GM21423 (cell line): ENCODE data around the gene PHACTR3.

ENCODE experiments used
- ATAC-seq: cut with Tn5 transposase; IDR thresholded peaks from one replicate; pipeline ENCODE4 v1.9.1; 2021; ENCODE audit warnings: mild to moderate bottlenecking, moderate library complexity; ENCODE audit not compliant: unreplicated experiment

Gene PHACTR3

DNA sequence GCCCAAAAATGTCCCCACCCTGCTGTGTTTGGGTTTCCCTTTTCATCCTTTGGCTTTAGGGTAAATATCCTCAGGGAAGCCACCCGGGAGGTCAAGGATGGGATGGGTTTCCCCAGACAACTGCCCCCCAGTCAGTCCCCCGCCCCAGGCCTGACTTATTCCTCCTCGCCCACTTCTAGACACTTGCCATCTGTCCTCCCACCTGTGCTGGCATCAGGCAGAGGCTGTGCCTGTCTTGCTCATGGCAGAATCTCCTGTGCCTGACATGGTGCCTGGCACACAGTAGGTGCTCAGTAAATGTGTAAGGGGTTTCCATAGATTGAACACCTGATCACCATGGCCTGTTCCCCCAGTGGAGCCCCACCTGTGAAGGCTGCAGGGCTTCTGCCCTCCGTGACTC, 141.8 kb downstream of the PHACTR3 start:
- no peak for ATAC-seq

DNA sequence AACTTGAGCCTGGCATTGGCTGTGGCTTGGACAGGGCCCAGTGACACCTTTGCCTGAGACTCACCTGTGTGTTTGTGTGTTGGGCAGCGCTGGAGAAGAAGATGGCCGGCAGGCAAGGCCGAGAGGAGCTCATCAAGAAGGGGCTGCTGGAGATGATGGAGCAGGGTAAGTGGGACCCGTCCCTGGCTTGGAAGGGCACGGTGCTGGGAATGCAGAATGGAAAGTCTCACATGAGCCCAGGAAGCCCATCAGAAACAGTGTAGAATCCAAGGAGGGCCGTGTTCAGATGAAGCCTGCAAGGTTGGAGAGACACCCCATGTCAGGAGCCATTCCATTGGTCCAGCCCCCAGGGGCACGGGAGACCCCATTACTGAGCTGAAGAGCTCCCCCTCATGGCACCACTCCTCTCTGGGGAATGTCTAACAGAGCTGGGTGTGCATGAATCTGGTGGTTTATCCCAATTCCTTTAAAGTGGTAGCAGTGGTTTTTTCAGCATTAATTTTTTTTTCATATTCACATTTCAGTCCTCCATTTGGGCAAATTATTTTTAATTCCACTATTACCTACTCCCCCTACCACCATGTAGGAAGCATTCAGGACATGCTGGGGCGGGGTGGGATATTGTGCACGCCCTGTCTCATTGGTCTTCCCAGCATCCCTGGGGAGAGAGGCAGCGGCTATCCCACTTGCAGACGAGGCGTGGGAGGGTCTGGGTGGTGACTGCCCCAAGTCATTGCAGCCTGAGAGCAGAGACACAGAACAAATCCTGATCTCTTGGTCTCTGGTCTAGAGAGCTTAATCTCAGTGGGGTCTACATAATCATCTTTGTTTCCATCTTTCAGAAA, 143.6 kb downstream of the PHACTR3 start:
- ATAC-seq, result no peak

DNA sequence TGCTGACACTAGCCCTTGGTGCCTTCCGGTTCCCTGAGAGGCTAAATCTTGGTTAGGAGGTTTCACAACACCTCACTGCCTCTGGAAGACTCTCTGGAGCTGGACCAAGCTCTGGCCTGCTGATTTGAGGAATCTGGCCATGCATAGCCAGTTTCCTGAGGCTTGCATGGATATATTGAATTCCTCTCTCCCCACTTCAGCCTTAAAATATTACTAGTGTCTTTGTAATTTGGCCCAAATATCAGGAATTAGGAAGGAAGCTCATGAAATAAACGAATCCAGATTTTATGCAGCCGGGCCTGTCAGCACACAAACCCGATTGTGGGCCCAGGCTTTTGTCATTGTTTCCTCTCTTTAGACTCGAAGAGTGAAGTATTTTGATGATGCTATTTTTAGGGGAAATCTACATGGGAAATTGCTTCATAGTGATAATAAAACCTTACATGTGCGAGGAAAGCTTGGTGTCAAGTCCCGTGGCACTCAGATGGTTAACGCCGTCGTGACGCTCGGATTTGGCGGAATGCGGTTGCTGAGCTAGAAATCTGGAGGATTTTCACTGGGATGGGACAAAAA, 144.4 kb downstream of the PHACTR3 start:
- ATAC-seq, result no peak

DNA sequence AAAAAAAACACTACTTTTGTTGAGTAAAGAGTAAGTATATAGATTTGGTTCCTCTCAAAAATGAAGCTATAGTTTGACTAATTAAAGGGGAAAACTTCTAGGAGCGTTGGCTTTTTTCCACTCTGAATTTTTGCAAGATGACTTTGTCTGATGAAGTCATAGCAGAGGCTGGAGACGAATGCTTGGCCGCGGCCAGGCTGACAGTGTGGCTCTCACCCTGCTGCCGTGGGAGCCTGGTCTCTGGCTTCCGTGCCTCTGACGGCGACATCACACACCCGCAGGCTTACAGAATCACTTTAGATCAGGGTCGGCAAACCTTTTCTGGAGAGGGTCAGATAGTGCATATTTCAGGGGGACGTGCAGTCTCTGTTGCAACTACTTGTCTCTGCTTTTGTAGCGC, 145.0 kb downstream of the PHACTR3 start:
- no peak for ATAC-seq

DNA sequence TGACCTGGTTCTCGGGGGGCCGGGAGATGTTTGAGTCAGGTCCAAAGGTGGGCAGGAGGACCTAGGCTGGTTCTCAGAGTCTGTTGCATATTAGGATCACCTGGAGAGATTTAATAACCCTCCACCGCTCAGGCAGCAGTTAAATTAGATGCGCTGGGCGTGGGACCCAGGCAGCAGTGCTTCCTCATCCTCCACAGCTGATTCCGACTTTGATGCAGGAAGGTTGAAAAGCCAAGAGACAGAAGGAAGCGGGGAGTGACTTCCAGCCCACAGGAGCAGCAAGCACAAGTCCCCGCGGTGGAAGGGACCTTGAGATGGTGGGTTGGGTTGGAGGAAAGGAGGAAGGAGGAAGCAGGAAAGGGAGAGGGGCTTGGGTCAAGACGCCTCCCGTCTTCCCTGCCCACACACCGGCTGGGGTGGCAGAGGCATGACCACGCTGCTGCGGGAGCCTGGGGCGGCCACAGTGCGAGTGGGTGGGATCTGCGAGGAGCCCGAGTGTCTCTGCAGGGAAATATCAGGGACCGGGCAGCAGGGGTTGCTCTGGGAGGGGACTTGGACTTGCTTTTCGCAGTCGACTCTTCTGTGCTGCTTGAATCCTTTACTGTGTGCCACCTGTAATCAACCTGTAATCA, 146.0 kb downstream of the PHACTR3 start:
- ATAC-seq, result no peak

DNA sequence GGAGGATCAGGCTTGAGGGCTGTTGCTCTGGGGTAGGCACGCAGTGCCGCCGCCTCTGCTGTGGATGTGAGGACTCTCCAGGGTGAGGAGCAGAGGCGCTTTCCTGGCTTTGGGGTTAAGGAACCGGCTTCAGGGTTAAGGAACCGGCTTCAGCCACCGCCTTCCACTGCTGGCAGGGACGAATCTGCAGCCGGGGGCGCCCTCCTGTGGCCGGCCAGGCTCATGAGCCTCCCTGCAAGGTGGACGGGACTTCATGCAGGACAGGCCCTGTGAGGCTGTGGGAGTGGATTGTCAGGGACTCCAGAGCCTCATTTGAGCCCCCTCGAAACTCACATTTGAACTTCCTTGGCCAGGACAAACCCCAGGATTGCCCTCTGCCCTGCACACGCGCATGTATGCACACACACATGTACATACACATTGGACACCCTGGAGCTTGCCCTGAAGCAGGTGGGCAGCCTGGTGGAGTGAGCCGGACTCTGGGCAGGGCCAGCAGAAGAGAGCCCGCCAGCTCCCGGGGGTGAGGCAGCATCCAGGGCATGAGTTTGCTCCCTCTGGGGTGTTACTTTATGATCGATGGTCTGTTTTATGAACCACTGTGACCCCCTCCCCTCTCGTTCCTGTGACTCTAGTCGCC, 146.9 kb downstream of the PHACTR3 start:
- no peak for ATAC-seq

DNA sequence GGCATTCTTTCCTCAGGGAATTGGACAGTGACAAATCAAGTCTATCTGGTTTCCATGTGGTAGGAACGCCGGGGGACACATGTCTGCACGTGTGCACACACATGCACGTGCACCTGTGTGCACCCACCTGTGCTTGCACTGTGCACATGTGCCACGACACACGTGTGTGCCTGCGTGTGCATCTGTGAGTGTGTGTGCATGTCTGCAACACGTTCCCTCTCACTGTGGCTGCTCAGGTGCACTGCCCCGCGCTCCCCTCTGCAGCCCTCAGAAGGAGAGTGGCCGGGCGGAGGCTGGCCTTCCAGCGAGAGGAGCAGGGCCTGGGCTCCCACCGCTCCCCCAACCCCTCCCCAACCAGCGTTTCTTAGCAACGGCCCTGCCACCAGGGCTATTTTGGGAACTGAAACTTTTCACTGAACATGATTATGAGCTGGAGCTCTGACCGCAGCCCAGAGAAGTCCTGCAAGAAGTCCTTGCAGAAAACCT, 147.8 kb downstream of the PHACTR3 start:
- ATAC-seq, result peak; percentile 80

DNA sequence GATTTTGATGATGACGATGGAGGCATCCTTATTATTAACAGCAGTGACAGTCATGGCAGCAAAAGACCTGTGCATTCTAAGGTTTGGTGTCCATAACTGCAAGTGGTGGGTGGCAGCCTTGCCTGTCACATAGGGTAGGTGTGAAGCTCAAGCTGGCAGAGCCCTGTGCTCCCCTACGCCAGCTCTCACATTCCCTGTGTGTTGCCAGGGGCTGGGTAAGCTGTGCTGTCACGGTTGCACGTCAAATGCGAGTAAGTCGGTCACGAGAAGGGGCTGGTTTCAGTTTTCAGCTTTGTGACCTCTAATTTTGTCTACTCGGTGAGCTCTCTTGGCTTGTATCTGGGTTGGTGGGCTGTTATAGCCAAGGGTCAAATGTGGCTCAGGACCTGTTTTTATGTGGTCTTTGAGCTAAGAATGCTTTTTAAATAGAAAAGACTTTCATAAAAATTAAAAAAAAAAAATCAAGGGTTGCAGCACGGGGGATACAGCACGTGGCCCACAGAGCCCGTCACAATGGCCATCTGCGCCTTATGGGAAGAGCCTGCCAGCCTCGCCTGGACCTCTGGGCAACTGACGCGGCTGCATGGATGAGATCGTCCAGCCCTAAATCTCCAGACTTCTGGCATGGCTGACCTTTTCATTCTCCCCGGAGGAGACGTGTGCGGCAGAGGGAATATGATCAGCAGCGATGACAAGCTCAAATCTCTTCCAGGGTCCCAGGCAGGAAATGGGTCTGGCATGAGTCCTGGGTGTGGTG, 148.5 kb downstream of the PHACTR3 start:
- no peak for ATAC-seq

DNA sequence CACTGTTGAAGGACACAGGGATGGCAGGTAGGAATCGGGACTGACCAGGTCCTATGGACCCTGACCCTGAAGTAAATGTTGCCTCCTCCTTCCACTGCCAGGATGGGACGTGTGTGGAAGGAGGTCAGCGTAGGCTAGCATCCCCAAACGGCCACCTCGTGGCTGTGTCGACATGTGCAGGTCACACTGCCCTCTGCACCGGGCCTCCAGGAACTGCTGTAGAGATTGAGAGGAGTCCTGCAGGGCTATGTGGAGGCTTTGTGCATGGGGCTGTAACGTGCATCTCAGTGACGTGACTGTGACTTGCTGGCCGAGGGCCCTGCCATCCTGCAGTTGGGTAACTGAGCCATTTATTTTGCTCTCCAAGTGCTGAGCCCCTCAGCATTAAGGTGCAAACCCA, 149.5 kb downstream of the PHACTR3 start:
- ATAC-seq, result no peak

DNA sequence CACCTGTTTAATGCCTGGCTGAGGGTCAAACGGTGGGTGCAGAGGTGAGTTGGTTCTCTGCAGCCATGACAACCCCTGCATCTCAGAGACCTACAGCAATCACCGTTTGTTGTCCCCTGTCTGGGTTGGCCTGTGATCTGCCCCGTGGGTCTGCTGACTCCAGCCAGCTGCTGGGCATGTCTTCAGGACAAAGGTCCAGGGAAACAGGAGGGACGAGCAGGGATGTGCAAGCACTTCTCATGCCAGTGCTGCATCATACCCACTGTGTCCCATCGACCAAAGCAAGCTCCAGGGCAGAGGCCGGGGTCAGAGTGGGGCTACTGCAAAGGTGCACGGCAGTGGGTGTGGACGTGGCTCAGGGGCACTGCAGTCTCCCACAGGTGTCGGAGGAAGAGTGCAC, 150.2 kb downstream of the PHACTR3 start:
- no peak for ATAC-seq

DNA sequence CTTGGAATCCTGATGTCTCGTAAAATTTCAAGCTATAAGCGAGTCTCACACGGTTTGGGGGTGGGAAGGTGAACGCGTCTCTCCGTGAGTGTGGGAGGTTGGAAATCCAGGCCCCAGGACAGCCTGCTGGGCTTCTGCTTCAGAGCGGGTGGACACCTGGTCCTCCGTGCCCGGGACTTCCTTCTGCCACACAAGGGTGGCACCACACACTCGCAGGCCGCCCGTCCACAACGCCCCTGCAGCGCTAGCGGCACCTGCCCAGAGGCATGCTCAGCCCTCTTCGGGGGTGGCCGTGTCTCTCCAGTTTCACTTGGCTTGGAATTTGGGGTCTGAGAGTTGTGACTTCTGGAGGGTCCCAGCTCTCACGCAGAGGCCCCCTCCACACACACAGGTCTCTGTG, 151.9 kb downstream of the PHACTR3 start:
- ATAC-seq, result no peak

DNA sequence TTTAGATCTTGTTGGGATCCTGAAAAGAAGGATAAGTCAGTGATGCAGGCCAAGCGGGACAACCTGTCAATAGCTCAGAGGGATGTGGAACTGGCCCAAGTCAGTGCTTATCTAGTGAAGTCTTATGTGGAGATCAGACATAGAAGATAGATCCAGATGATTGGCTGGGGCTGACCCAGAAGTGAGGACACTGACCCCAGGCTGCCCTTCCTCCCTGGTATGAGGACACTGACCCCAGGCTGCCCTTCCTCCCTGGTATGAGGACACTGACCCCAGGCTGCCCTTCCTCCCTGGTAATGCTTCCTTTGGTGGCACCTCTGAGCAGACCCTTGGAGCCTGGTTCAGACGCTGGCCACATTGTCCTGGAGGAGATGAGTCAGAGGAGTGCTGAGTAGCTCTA, 159.7 kb downstream of the PHACTR3 start:
- no peak for ATAC-seq

DNA sequence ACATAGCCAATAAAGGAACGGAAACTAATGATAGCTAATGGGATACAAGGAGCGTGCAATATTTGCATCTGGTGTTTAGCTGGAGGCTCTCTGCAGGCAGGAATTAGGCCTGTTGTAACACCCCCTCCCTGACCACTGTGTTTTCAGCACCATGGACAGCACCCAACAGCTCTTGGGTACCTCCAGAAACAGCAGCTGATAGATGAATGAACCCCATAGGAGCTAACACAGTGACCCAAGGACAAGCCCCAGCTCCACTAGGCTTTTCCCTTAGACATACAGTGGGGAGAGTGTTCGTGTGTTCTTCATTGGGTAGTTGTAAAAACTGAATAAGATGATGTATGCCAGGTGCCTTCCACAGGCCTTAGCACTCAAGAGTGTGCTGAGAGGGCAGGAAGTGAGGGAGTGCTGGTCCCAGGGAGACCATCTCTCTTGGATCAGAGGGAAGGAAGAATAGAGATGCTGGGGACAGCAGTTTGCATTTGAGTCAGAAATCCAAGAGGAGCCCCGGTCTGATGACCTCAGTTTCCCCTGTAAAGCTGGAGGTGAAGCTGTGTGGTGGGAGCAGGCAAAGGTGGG, 161.3 kb downstream of the PHACTR3 start:
- no peak for ATAC-seq

DNA sequence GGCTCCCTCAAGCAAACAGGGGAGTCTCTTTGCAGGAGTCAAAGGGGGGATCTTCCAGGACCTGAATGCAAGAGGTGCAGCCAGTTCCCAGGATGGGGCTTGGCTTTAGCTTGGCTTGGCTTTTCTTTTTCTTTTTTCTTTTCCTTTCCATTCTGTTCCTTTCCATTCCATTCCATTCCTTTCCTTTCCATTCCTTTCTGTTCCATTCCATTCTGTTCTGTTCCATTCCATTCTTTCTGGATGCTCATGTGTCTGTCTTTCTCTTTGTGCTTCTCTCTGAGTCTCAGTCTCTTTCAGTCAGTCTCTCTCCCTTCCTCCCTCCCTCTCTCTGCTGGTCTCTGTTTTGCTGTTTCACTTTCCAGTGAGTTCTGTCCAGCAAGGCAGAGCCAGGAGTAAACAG, 163.3 kb downstream of the PHACTR3 start:
- ATAC-seq, result no peak

DNA sequence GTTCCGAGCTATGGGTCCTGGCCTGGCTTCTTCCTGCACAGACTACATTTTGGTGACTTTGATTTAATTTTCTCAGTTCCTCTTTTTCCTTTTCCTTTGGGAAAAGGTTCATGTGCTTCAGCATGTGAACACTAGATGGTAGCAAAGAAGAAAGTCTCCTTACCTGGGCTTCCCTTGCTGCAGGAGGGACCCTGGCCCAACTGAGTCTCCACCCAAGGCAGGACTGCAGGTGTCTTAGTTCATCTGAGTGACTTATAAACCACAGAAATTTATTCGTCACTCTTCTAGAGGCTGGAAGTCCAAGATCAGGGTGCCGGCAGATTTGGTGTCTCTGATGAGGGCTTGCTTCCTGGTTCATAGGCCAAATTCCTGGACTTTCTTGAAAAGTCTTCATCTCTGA, 165.9 kb downstream of the PHACTR3 start:
- no peak for ATAC-seq

DNA sequence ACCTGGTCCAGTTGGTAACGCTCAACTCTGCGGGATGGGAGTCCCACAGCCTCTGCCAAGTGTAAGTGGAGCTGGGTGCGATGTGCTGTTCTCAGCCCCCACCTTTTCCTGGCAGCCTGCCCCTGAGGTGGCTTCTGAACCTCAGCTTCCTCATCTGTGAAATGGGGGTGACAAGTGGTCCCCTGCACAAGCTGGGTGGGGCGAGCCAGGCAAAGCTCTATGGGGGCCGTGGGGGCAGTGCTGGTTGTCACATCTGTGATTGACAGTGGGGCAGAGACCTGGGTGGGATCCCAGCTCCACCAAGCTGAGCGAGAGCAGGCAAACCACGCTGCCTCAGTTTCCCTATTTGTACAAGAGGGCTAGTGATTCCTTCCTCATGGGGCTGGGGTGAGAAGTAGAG, 166.5 kb downstream of the PHACTR3 start:
- no peak for ATAC-seq

DNA sequence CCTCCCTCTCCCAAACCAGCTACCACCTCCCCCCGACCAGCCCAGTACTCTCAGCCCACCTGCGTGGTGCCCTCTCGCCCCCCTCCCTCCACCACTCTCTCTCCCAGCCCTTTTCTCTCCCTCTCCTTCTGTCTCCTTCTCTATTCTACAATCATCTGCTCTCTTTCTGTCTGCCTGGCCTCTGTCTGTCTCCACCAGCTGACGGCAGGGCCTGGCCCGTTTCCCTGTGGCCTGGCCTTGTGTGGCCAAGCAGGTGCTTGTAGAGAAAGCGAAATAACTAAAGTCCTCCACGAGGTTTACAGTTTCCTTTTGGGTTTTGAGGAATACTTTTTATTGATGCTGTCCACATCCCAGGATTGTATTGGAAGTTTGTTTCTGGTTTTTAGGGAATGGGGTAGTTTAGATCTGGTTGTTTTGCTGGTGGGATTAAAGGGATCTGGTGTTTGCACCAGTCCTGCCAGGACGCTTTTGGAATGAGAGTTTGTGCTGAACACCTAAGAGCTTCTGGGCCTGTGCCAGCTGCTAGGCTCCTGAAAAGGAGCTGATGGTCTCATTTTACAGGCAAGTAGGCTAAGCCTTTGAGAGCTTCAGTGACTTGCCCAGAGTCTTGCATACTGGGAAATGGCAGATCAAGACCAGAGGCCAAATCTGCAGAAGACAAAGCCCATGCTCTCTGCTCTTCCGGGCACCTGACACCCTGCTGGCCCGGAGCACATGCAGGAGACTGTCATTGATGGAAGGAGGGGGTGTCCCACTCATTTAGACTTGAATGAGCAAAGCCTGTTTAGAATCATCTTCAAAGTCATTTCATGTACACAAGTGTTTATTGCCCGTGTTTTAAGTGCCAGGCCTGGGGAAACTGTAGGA, 167.4 kb downstream of the PHACTR3 start:
- ATAC-seq, result no peak

DNA sequence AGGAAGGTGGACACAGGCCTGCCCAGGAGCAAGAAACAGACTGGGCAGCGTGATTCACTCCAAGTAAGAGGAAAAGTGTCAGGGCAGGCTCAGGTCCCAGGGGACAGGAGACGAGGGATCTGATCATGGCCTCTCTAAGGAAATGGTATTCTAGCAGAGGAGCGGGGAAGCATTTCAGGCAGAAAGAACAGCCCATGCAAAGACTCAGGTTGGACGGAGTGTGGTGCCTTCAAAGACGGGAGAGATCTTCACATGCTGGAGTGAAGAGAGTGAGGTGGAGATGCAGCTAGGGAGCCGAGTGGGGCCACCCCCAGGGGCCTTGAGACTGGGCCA, 168.0 kb downstream of the PHACTR3 start:
- no peak for ATAC-seq
